Nephron progenitor cell (in vitro differentiated cells): ENCODE data around the gene ALS2CL.

ENCODE experiments used
- DNase-seq: peaks from one replicate; pipeline ENCODE4 v3.0.0; 2021
- H3K27ac Mint-ChIP-seq: 2 replicates; pipeline ENCODE4 v1.8.0; 2021; ENCODE audit warnings: mild to moderate bottlenecking, moderate library complexity, mixed read lengths
- H3K27me3 Mint-ChIP-seq: 2 replicates; pipeline ENCODE4 v1.8.0; 2021; ENCODE audit warnings: mild to moderate bottlenecking, low read depth, mixed read lengths; ENCODE audit not compliant: poor library complexity
- H3K36me3 Mint-ChIP-seq: 2 replicates; pipeline ENCODE4 v1.8.0; 2021; ENCODE audit warnings: low read depth, mixed read lengths
- H3K4me1 Mint-ChIP-seq: 2 replicates; pipeline ENCODE4 v1.8.0; 2021; ENCODE audit warnings: mixed read lengths
- H3K4me3 Mint-ChIP-seq: 2 replicates; pipeline ENCODE4 v1.8.0; 2021; ENCODE audit warnings: mild to moderate bottlenecking, moderate library complexity, mixed read lengths
- H3K9me3 Mint-ChIP-seq: 2 replicates; pipeline ENCODE4 v1.8.0; 2021; ENCODE audit warnings: mild to moderate bottlenecking, moderate library complexity, mixed read lengths
- TF ChIP-seq, protein P1 (sequence below): fragments of 200-600 bp; sonication (generic); IDR thresholded peaks from 2 replicates; pipeline ENCODE4 v1.5.0; 2021; ENCODE audit warnings: antibody characterized with exemption

ALS2CL gene

DNA sequence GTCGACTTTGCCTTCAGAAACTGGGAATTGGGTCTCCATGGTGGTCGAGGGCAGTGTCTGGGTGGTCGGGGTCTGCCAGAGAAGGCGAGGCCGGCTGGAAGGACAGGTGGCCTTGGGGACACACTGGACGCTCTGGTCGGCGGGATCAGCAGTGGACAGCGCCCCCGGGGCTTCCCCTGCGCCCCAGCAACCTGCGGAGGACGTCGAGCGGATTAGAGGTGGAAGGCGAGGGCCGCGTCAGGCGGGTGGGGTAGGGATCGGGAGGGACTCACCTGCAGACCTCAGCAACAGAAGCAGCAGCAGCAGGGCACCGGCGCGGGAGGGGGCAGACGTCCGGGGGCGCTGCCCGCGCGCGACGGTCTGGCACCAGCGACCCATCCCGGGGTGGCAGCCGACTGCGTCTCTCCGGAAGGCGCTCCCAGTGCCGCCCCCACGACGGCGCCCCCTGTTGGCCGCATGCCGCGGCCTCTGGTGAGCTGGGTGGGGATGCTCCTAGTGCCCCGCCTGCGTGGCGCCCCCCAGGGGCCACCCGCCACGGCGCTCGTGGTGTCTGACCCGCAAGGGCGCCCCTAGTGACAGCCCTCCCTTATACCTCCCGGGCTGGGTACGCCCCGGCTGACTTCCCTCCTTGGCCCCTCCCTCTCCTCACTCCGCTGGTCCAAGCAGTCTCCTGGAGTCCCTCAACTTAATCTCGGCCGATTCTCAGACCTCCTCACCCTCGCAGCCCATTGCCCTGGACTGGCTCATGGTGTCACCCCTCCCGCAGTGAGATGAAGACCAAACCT, 24.2 kb upstream of the ALS2CL start, which contains the start of gene PRSS50:
Gene PRSS50, minus strand, starts transcription at position 423 of the 785 bp plus-strand sequence. Its CDS starts 45 bp downstream, at position 378.
- Mint-ChIP-seq H3K9me3 (no peaks in the 10 kb centered on the region), H3K4me1 (peaks cover 24% of the 10 kb centered on the region), H3K27ac (peak within 1 kb of the TSS; percentile 36), H3K36me3 (no peaks in the 10 kb centered on the region), H3K4me3 (no peak within 1 kb of the TSS), H3K27me3 (peaks cover 5% of the 10 kb centered on the region)
- no peak for DNase-seq
- TF ChIP-seq, protein P1, sequence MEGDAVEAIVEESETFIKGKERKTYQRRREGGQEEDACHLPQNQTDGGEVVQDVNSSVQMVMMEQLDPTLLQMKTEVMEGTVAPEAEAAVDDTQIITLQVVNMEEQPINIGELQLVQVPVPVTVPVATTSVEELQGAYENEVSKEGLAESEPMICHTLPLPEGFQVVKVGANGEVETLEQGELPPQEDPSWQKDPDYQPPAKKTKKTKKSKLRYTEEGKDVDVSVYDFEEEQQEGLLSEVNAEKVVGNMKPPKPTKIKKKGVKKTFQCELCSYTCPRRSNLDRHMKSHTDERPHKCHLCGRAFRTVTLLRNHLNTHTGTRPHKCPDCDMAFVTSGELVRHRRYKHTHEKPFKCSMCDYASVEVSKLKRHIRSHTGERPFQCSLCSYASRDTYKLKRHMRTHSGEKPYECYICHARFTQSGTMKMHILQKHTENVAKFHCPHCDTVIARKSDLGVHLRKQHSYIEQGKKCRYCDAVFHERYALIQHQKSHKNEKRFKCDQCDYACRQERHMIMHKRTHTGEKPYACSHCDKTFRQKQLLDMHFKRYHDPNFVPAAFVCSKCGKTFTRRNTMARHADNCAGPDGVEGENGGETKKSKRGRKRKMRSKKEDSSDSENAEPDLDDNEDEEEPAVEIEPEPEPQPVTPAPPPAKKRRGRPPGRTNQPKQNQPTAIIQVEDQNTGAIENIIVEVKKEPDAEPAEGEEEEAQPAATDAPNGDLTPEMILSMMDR = peak; percentile 21

DNA sequence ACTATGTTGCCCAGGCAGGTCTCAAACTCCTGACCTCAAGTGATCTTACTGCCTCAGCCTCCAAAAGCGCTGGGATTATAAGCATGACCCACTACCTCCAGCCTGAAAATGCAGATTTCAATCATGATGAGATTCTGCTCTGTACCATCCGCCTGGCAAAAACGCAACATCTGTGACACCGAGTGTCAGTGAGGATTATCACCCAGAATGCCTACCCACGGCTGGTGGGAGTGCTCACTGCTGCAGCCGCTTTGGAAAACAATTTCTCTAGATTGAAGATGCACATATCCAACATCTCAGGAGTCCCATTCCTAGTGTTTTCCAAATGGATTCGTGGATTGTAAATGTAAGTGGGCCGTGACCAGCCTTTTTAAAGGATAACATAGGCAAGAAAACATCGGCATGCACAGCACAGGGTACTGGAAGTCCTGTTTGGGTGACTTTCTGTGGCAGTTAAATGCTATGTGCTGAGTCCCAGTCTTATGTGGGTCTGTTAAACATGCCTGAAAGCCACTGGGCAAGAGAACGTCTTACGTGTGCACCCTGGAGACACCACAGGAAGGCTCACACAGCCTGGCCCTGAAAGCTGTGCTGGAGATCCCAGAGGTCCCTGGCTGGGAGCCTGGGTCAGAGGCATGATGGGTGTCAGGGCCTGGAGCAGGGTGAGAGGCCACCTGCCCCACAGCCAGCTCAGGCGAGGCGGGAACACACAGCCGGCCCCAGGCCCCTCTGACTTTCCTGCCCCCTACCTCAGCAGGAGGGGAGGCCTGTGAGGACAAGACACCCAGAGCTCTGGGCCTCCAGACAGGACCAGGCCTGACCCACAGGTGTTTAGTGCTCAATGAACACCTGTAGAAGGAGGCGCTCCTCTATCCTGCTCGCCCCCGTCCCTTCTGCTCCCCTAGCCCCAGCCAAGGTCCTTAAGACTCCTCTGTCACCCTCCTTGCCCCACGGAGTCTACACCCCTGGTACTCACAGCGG, 23.3 kb upstream of the ALS2CL start:
- Mint-ChIP-seq H3K9me3 (no peaks in the 10 kb centered on the region), H3K27ac (peak overlapping the region; percentile 36), H3K4me1 (peaks cover 27% of the 10 kb centered on the region), H3K36me3 (no peaks in the 10 kb centered on the region), H3K27me3 (peaks cover 8% of the 10 kb centered on the region), H3K4me3 (no peak overlapping the region)
- TF ChIP-seq, protein P1 = no peak
- no peak for DNase-seq

DNA sequence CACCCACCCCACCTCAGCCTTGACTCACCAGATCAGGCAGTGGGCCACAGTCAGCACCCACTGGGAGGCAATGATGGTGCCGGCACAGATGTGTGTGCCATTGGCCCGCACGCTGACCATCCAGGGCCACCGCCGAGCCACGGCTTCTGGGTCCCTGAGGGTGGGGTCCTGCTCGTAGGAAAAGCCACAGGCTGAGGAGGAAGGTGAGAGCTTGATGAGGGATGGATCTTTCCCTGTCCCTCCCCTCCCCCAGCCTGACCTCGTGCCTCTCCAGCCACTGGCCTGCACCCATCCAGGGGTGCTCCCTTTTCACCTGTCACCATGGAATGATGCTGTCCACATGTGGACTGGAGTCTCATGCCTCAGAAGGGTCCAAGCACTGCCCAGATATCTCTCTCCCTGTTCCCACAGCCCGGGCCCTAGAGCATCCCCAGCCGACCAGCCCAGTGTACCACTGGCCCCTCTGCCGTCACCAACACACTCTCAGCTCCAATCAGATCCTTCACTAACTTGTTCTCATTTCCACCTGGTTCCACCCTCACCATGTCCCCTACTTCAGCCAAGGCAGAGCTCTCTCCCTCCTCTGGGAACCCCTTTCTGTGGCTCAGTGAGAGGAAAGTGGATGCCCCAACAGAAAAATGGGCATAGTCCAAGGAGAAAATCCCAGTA, 22.2 kb upstream of the ALS2CL start:
- no peak overlapping the region for H3K4me3 Mint-ChIP-seq
- no peaks in the 10 kb centered on the region for H3K36me3 Mint-ChIP-seq
- no peak overlapping the region for H3K27ac Mint-ChIP-seq
- H3K4me1 Mint-ChIP-seq = peaks cover 38% of the 10 kb centered on the region
- H3K9me3 Mint-ChIP-seq = no peaks in the 10 kb centered on the region
- H3K27me3 Mint-ChIP-seq = peaks cover 8% of the 10 kb centered on the region
- no peak for DNase-seq
- TF ChIP-seq, protein P1 = no peak

DNA sequence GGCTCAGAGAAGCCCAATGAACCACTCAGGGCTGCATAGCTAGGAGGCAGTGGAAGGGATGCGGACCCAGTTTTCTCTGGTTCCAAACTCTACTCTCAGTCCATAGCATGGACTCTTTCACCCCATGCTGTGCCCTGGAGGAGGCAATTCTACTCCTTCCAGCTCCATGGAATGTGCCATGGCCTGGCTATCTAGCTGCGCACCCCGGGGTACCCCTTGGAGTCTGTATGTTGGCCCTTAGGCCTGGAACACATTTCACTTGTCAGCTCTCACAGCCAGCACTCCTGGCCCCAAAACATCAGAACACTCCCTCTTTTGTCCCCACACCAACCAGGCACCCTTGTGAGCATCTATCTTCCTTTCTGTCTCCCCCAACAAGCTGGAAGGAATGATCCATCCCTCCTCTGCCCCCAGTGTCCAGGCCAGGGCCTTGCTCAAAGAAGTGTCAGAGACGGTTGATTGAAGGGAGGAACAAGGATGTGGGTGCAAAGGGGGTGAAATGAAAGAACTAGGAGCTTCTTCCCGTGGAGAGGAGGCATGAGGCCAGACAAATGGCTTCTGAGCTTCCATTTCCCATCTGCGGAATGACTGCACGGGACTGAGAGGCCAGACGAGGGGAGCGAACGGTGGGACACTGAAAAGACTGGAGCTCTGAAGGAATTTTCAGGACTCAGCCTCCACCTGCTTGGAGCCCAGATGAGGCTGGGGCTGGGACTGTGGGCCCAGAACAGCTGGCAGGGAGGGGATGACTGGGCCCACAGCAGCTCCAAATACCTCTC, 21.4 kb upstream of the ALS2CL start:
- TF ChIP-seq, protein P1 = no peak
- H3K9me3 Mint-ChIP-seq = no peaks in the 10 kb centered on the region
- H3K4me1 Mint-ChIP-seq = peaks cover 38% of the 10 kb centered on the region
- DNase-seq = no peak
- H3K4me3 Mint-ChIP-seq = no peak overlapping the region
- H3K36me3 Mint-ChIP-seq = no peaks in the 10 kb centered on the region
- peaks cover 8% of the 10 kb centered on the region for H3K27me3 Mint-ChIP-seq
- no peak overlapping the region for H3K27ac Mint-ChIP-seq

DNA sequence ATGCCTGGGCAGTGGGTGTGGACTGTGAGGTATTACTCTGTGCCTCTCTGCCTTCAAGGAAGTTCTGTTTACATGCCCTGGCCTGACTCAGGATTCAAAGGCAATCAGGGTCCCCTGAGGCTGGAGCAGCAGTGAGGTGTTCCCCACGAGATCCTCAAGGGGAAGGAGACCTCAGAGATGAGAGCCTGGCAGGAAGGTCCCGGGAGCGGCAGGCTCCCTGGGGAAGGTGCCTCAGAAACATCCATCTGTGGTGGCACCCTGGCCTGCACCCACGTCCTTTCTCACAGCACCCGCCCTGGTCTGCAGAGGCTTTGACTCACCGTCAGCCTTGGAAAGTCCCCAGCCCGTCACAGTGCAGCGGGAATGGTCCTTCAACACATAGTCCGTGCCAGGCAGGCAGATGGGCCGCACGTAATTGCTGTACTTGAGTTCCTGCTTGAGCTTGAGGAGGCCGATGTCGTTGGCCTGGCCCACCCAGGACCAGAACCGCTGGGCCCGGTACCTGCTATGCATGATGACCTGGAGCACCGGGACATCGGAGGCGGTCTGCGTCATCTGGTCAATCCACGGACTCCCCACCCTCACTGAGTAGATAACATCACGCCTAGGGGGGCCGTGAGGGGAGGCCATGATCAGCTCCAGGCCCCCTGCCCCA, 20.5 kb upstream of the ALS2CL start:
- TF ChIP-seq, protein P1 = no peak
- no peaks in the 10 kb centered on the region for H3K36me3 Mint-ChIP-seq
- no peak overlapping the region for H3K4me3 Mint-ChIP-seq
- DNase-seq = no peak
- peaks cover 32% of the 10 kb centered on the region for H3K4me1 Mint-ChIP-seq
- H3K27ac Mint-ChIP-seq = no peak overlapping the region
- no peaks in the 10 kb centered on the region for H3K9me3 Mint-ChIP-seq
- H3K27me3 Mint-ChIP-seq = peaks cover 8% of the 10 kb centered on the region
